Stimulated activated CD8-positive, alpha-beta memory T cell treated with anti-CD3 and anti-CD28 coated beads, Interleukin-15, amount 100 ng/mL, for 1 hour (primary cell): ENCODE measurements around the gene PRR20G.
"Not testable (repeated sequence)": the region's sequence is repeated elsewhere in the genome, so short reads cannot be mapped to it uniquely, and the experiment has no call there.

Source experiments
- DNase-seq: peaks from one replicate; pipeline ENCODE4 v3.0.0-alpha.2; 2020; ENCODE audit warnings: low read depth

PRR20G gene

GRCh38 chr3:127296959-127297358, 9.1 kb upstream of the PRR20G start:
- DNase-seq: no peak

GRCh38 chr3:127296166-127296565, 8.3 kb upstream of the PRR20G start:
- DNase-seq: no peak

GRCh38 chr3:127293650-127294049, 5.8 kb upstream of the PRR20G start:
- DNase-seq: not testable (repeated sequence)

GRCh38 chr3:127291611-127292010, 3.8 kb upstream of the PRR20G start:
- no peak for DNase-seq

GRCh38 chr3:127291114-127291513, 3.3 kb upstream of the PRR20G start:
- DNase-seq: no peak

GRCh38 chr3:127289706-127290575, 2.1 kb upstream of the PRR20G start:
- DNase-seq: no peak

GRCh38 chr3:127288921-127289705, 1.3 kb upstream of the PRR20G start:
- no peak for DNase-seq

GRCh38 chr3:127288343-127288742, 497 bp upstream of the PRR20G start:
- DNase-seq: no peak

GRCh38 chr3:127286571-127287140, 1.2 kb downstream of the PRR20G start:
- no peak for DNase-seq

- no peak for DNase-seq
Measured at GRCh38 chr3:127284258-127284657, 3.6 kb downstream of the PRR20G start.

- DNase-seq: no peak
Measured at GRCh38 chr3:127277561-127277960, 10.3 kb downstream of the PRR20G start.

GRCh38 chr3:127276995-127277394, 10.9 kb downstream of the PRR20G start:
- DNase-seq: no peak

GRCh38 chr3:127276396-127276795, 11.4 kb downstream of the PRR20G start:
- no peak for DNase-seq

- DNase-seq: no peak
Measured at GRCh38 chr3:127275287-127275781, 12.5 kb downstream of the PRR20G start.

- DNase-seq: no peak
Measured at GRCh38 chr3:127274200-127274760, 13.6 kb downstream of the PRR20G start.

GRCh38 chr3:127273206-127273605, 14.6 kb downstream of the PRR20G start:
- no peak for DNase-seq

GRCh38 chr3:127266186-127266585, 21.7 kb downstream of the PRR20G start:
- no peak for DNase-seq

- DNase-seq: no peak
Measured at GRCh38 chr3:127265581-127265981, 22.3 kb downstream of the PRR20G start.

GRCh38 chr3:127264794-127265514, 22.9 kb downstream of the PRR20G start:
- DNase-seq: no peak

GRCh38 chr3:127264292-127264691, 23.6 kb downstream of the PRR20G start:
- no peak for DNase-seq

GRCh38 chr3:127263586-127264231, 24.1 kb downstream of the PRR20G start:
- no peak for DNase-seq
